HCT116 (cell line): ENCODE data around the gene FUNDC2. TPM values are rescaled to one million over a fixed set of nuclear protein-coding genes. Genes with fewer than 3 reads are reported as not detected.

Experiments used
- ATAC-seq: fragments of 200-7000 bp; cut with Tn5 transposase; 2 replicates; pipeline ENCODE4 v1.9.1; 2020; ENCODE audit warnings: mild to moderate bottlenecking, moderate library complexity
- BruUV-seq: library from RNA; stranded (reverse); fragments of 400-500 nt; replicated peaks from 2 replicates; lab custom pipeline; 2021; lab: Mats Ljungman, UMichigan
- CTCF ChIA-PET: fragments of 300-600 bp; sonication (Branson Sonifier 250); formaldehyde crosslinking; loops from one replicate; lab custom pipeline; 2021; ENCODE audit warnings: antibody characterized with exemption; lab: Charles Lee
- POLR2A ChIA-PET: fragments of 300-600, 350-600 bp; sonication (Branson Sonifier 250); formaldehyde crosslinking; loops from one replicate; lab custom pipeline; 2021; ENCODE audit warnings: antibody characterized with exemption; lab: Charles Lee
- RAD21 ChIA-PET, 2 experiments: fragments of 300-600 bp; sonication (Branson Sonifier 250); formaldehyde crosslinking; loops; one replicate each; lab custom pipeline; 2023; ENCODE audit warnings: low total read pairs in 2 of 2; ENCODE audit not compliant: uncharacterized antibody in 2 of 2, unreplicated experiment in 2 of 2, low non-redundant PET in 1 of 2; lab: Charles Lee
- DNase-seq: peaks from one replicate; pipeline ENCODE4 v3.0.0-alpha.2; 2010; ENCODE audit warnings: low read depth, low spot score
- H2AFZ ChIP-seq: fragments of 200-600 bp; shearing (Covaris generic), sonication (generic); 2 replicates; pipeline ENCODE4 v1.6.1; 2017; ENCODE audit warnings: low read depth, mixed run types, mixed read lengths, antibody characterized with exemption, low read length; ENCODE audit not compliant: poor library complexity, severe bottlenecking
- H3K27ac ChIP-seq: 2 replicates; pipeline ENCODE4 v1.5.1; 2012; ENCODE audit warnings: low read depth, low read length
- H3K27me3 ChIP-seq: fragments of 200-600 bp; sonication (generic); 2 replicates; pipeline ENCODE4 v1.6.1; 2016; ENCODE audit warnings: mixed run types, low read length, mixed read lengths; ENCODE audit not compliant: insufficient read depth
- H3K36me3 ChIP-seq, 2 experiments: fragments of 200-500 bp in 1 of 2; fragments of 200-600 bp in 1 of 2; sonication (Bioruptor generic) in 1 of 2; sonication (generic) in 1 of 2; 2 replicates each; pipeline versions ENCODE4 v1.5.1 to v1.6.1; 2014 to 2016; ENCODE audit warnings: low read length in 2 of 2, inconsistent platforms in 1 of 2, mixed read lengths in 1 of 2, mixed run types in 1 of 2; ENCODE audit not compliant: insufficient read depth in 2 of 2, control insufficient read depth in 1 of 2
- H3K4me1 ChIP-seq, 2 experiments: fragments of 200-600 bp in 1 of 2; sonication (generic) in 1 of 2; 2 replicates each; pipeline versions ENCODE4 v1.5.1 to v1.6.1; 2012 to 2017; ENCODE audit warnings: low read length in 2 of 2, inconsistent platforms in 1 of 2, mild to moderate bottlenecking in 1 of 2, mixed read lengths in 1 of 2, mixed run types in 1 of 2, moderate library complexity in 1 of 2; ENCODE audit not compliant: insufficient read depth in 2 of 2, control insufficient read depth in 1 of 2
- H3K4me2 ChIP-seq: fragments of 200-600 bp; sonication (generic); 2 replicates; pipeline ENCODE4 v1.6.1; 2017; ENCODE audit warnings: mixed run types, low read length, mixed read lengths
- H3K4me3 ChIP-seq, 2 experiments: fragments of 200-600 bp in 1 of 2; sonication (generic) in 1 of 2; replicated peaks in 1 of 2; 2 replicates each; pipeline ENCODE4 v1.5.1; 2011 to 2016; ENCODE audit warnings: low read length in 2 of 2, control low read depth in 1 of 2, low read depth in 1 of 2, mild to moderate bottlenecking in 1 of 2, mixed read lengths in 1 of 2, mixed run types in 1 of 2
- H3K79me2 ChIP-seq: fragments of 200-600 bp; sonication (generic); 2 replicates; pipeline ENCODE4 v1.6.1; 2017; ENCODE audit warnings: mild to moderate bottlenecking, mixed run types, low read length, moderate library complexity, mixed read lengths; ENCODE audit not compliant: insufficient read depth
- H3K9ac ChIP-seq: fragments of 200-600 bp; sonication (generic); 2 replicates; pipeline ENCODE4 v1.6.1; 2016; ENCODE audit warnings: low read length, mixed read lengths
- H3K9me2 ChIP-seq: fragments of 200-600 bp; sonication (generic), shearing (Covaris generic); 2 replicates; pipeline ENCODE4 v1.6.1; 2017; ENCODE audit warnings: mixed run types, mild to moderate bottlenecking, moderate library complexity; ENCODE audit not compliant: insufficient read depth
- H3K9me3 ChIP-seq, 2 experiments: fragments of 200-500 bp in 1 of 2; fragments of 200-600 bp in 1 of 2; sonication (Bioruptor generic) in 1 of 2; sonication (generic) in 1 of 2; 2 replicates each; pipeline ENCODE4 v1.6.1; 2014 to 2017; ENCODE audit warnings: low read length in 2 of 2, mixed read lengths in 2 of 2, inconsistent platforms in 1 of 2, low read depth in 1 of 2, mild to moderate bottlenecking in 1 of 2, mixed run types in 1 of 2, moderate library complexity in 1 of 2; ENCODE audit not compliant: control insufficient read depth in 1 of 2, insufficient read depth in 1 of 2
- H4K20me1 ChIP-seq: fragments of 200-600 bp; sonication (generic), shearing (Covaris generic); 2 replicates; pipeline ENCODE4 v1.6.1; 2017; ENCODE audit warnings: mixed run types, mild to moderate bottlenecking, moderate library complexity; ENCODE audit not compliant: insufficient read depth
- EZH2 ChIP-seq: fragments of 200-600 bp; sonication (generic); IDR thresholded peaks from 2 replicates; pipeline ENCODE4 v1.6.1; 2017; ENCODE audit warnings: antibody characterized with exemption, mixed run types
- FOSL1 ChIP-seq: IDR thresholded peaks from 2 replicates; pipeline ENCODE4 v1.6.1; 2012; ENCODE audit warnings: low read depth
- JUND ChIP-seq: IDR thresholded peaks from 2 replicates; pipeline ENCODE4 v1.6.1; 2012
- REST ChIP-seq: IDR thresholded peaks from 2 replicates; pipeline ENCODE4 v1.6.1; 2012; ENCODE audit warnings: low read depth
- ZBTB33 ChIP-seq: IDR thresholded peaks from 2 replicates; pipeline ENCODE4 v1.6.1; 2011; ENCODE audit warnings: mild to moderate bottlenecking, low read length, moderate library complexity; ENCODE audit not compliant: insufficient replicate concordance; ENCODE audit errors: extremely low read depth
- ZFX ChIP-seq: fragments of 450-650 bp; IDR thresholded peaks from 2 replicates; pipeline ENCODE4 v1.6.1; 2017
- intact Hi-C: fragments of 100-400 bp; cut with micrococcal nuclease; formaldehyde crosslinking; loops from 2 replicates; pipeline ENCODE4 v1.10.0; 2022
- total RNA-seq: library from RNA; stranded (reverse); gene quantifications from one replicate; pipeline ENCODE4 v1.2.1, GENCODE V29; 2021; ENCODE audit not compliant: unreplicated experiment

FUNDC2 gene
- total RNA-seq, 1 experiment from 2014 or later: 32.5 TPM

GRCh38 chrX:155026420-155026726 is 271 bp upstream of the FUNDC2 start:
- BruUV-seq: no TSS peak
- no peaks in the 10 kb centered on the region for H3K9me3 ChIP-seq
- peak overlapping the region; percentile 78 for H3K4me2 ChIP-seq
- peak overlapping the region; percentile 41 to 70 for H3K4me3 ChIP-seq
- H3K9ac ChIP-seq: peak overlapping the region; percentile 49
- H3K4me1 ChIP-seq: peaks cover 8 to 19% of the 10 kb centered on the region in 2 experiments
- H2AFZ ChIP-seq: no peak overlapping the region
- no peaks in the 10 kb centered on the region for H3K9me2 ChIP-seq
- TF ChIP-seq ZBTB33 (no peak), REST (no peak), FOSL1 (peak; percentile 52; the same call in 1 of the 2 replicates), EZH2 (no peak), JUND (peak; percentile 63), ZFX (no peak)
- TF ChIP-seq, all 23 proteins: peak for 2
- ATAC-seq (no peak), DNase-seq (no peak)
- Histone ChIP-seq H3K27me3 (no peaks in the 10 kb centered on the region), H3K27ac (peak overlapping the region; percentile 37; the same call in 1 of the 2 replicates), H3K36me3 (no peaks in the 10 kb centered on the region), H3K79me2 (peaks cover 13% of the 10 kb centered on the region; the same call in 1 of the 2 replicates), H4K20me1 (no peaks in the 10 kb centered on the region)
- intact Hi-C loops: loop anchor here (2.0 kb wide), 1 partner anchor 44 kb away; the partner anchor contains the start of genes BRCC3, CMC4 and MTCP1
- ChIA-PET POLR2A (interaction anchor here (1.0 to 1.4 kb wide), 2 partner anchors 9 to 35 kb away, joined by 3 to 6 read pairs; no protein-coding TSS in a partner anchor), RAD21 (no interaction called here), CTCF (interaction anchor here (0.7 to 1.0 kb wide), 2 partner anchors 30 to 109 kb away, joined by 3 read pairs; no protein-coding TSS in a partner anchor)
